A549 (cell line): ENCODE measurements around the gene CHSY3. TPM values are rescaled to one million over a fixed set of nuclear protein-coding genes. Genes with fewer than 3 reads are reported as not detected.

ENCODE experiments used
- ATAC-seq, 2 experiments: fragments of 200-7000 bp in 1 of 2; fragments of >200 bp in 1 of 2; cut with Nextera tagmentation in 1 of 2; cut with Tn5 transposase in 1 of 2; 3 replicates each; pipeline versions ENCODE4 v1.8.0 to v1.9.1; 2018 to 2020; ENCODE audit warnings: mild to moderate bottlenecking in 1 of 2, moderate library complexity in 1 of 2
- CTCF ChIA-PET: fragments of 300-600 bp; sonication (Branson Sonifier 250); formaldehyde crosslinking; extraction: SDS; loops from one replicate; lab custom pipeline; 2021; ENCODE audit warnings: antibody characterized with exemption, inconsistent platforms; lab: Yijun Ruan, JAX
- POLR2A ChIA-PET: fragments of 350-600 bp; formaldehyde crosslinking; extraction: SDS; loops from one replicate; lab custom pipeline; 2021; ENCODE audit warnings: antibody characterized with exemption, inconsistent platforms; lab: Yijun Ruan, JAX
- DNase-seq, 2 experiments: peaks; one replicate each; pipeline versions ENCODE4 v3.0.0 to v3.0.0-alpha.2; 2011 to 2016; ENCODE audit warnings: low read depth in 1 of 2, low spot score in 1 of 2
- FAIRE-seq: peaks from 2 replicates; lab custom pipeline; 2011; peaks lifted over from hg19 to GRCh38; lab: Jason Lieb, UNC
- H3K27ac ChIP-seq, 2 experiments: fragments of >200 bp; sonication (Bioruptor Twin); formaldehyde crosslinking; 3 replicates each; pipeline ENCODE4 v1.5.1; 2016 to 2017
- H3K4me1 ChIP-seq: fragments of >200 bp; sonication (Bioruptor Twin); formaldehyde crosslinking; 3 replicates; pipeline ENCODE4 v1.6.1; 2016
- H3K4me2 ChIP-seq: fragments of >200 bp; sonication (Bioruptor Twin); formaldehyde crosslinking; 3 replicates; pipeline ENCODE4 v1.6.1; 2016
- H3K4me3 ChIP-seq: fragments of >200 bp; sonication (Bioruptor Twin); formaldehyde crosslinking; 3 replicates; pipeline ENCODE4 v1.5.1; 2016
- H3K9me3 ChIP-seq: fragments of >200 bp; sonication (Bioruptor Twin); formaldehyde crosslinking; 3 replicates; pipeline ENCODE4 v1.6.1; 2016
- ATOH8 ChIP-seq: fragments of 250-450 bp; sonication (Bioruptor Pico); IDR thresholded peaks from 2 replicates; pipeline ENCODE4 v1.5.0; 2020; ENCODE audit warnings: low read depth, mild to moderate bottlenecking, moderate library complexity
- BCL3 ChIP-seq: fragments of >200 bp; sonication (Bioruptor Twin); formaldehyde crosslinking; IDR thresholded peaks from 3 replicates; pipeline ENCODE4 v1.6.1; 2016
- CBX2 ChIP-seq: fragments of 200-600 bp; sonication (generic); IDR thresholded peaks from 2 replicates; pipeline ENCODE4 v1.6.1; 2016; ENCODE audit warnings: low read depth, mild to moderate bottlenecking, borderline replicate concordance
- CHD2 ChIP-seq: fragments of 150-350 bp; IDR thresholded peaks from 2 replicates; pipeline ENCODE4 v1.6.1; 2014; ENCODE audit warnings: low read length; ENCODE audit not compliant: partially characterized antibody
- CHD4 ChIP-seq: fragments of 200-600 bp; sonication (generic); IDR thresholded peaks from 2 replicates; pipeline ENCODE4 v1.6.1; 2016; ENCODE audit warnings: antibody characterized with exemption, mild to moderate bottlenecking, borderline replicate concordance
- E2F6 ChIP-seq: IDR thresholded peaks from 2 replicates; pipeline ENCODE4 v1.6.1; 2012; ENCODE audit warnings: low read depth, borderline replicate concordance
- EHMT2 ChIP-seq: fragments of 200-600 bp; sonication (generic); IDR thresholded peaks from 2 replicates; pipeline ENCODE4 v1.6.1; 2016; ENCODE audit warnings: antibody characterized with exemption, low read depth, mild to moderate bottlenecking, moderate library complexity
- HES2 ChIP-seq: fragments of >200 bp; sonication (Bioruptor Twin); formaldehyde crosslinking; IDR thresholded peaks from 2 replicates; pipeline ENCODE4 v1.6.1; 2016
- HEYL ChIP-seq: fragments of 250-450 bp; sonication (Bioruptor Pico); IDR thresholded peaks from 2 replicates; pipeline ENCODE4 v1.8.0; 2021; ENCODE audit warnings: mild to moderate bottlenecking, moderate library complexity
- HMGXB4 ChIP-seq: fragments of 250-450 bp; sonication (Bioruptor Pico); IDR thresholded peaks from 2 replicates; pipeline ENCODE4 v1.5.0; 2021; ENCODE audit warnings: mild to moderate bottlenecking, moderate library complexity, borderline replicate concordance
- HOXB5 ChIP-seq: fragments of 250-450 bp; sonication (Bioruptor Pico); IDR thresholded peaks from 2 replicates; pipeline ENCODE4 v1.5.0; 2020; ENCODE audit warnings: mild to moderate bottlenecking, moderate library complexity
- JUN ChIP-seq, 2 experiments: fragments of >200 bp; sonication (Bioruptor Twin); formaldehyde crosslinking; IDR thresholded peaks; 2 replicates in 1 of 2; 3 replicates in 1 of 2; pipeline ENCODE4 v1.6.1; 2016 to 2017
- KDM1A ChIP-seq: fragments of 200-600 bp; sonication (generic); IDR thresholded peaks from 2 replicates; pipeline ENCODE4 v1.6.1; 2016; ENCODE audit warnings: low read depth, mild to moderate bottlenecking
- MAFK ChIP-seq: fragments of 450-650 bp; IDR thresholded peaks from 2 replicates; pipeline ENCODE4 v1.6.1; 2014; ENCODE audit not compliant: partially characterized antibody
- NR3C1 ChIP-seq: fragments of >200 bp; sonication (Bioruptor Twin); formaldehyde crosslinking; IDR thresholded peaks from 3 replicates; pipeline ENCODE4 v1.6.1; 2017
- PBX3 ChIP-seq: IDR thresholded peaks from 2 replicates; pipeline ENCODE4 v1.6.1; 2012
- PHF8 ChIP-seq: fragments of 200-600 bp; sonication (generic); IDR thresholded peaks from 2 replicates; pipeline ENCODE4 v1.6.1; 2016; ENCODE audit warnings: low read depth, mild to moderate bottlenecking, antibody characterized with exemption, moderate library complexity, borderline replicate concordance
- POLR2A ChIP-seq: IDR thresholded peaks from 2 replicates; pipeline ENCODE4 v1.6.1; 2012; ENCODE audit warnings: mild to moderate bottlenecking, low read length
- SREBF2 ChIP-seq: fragments of 450-650 bp; IDR thresholded peaks from 2 replicates; pipeline ENCODE4 v1.6.1; 2014; ENCODE audit warnings: mild to moderate bottlenecking, moderate library complexity
- ZC3H11A ChIP-seq: fragments of 450-650 bp; IDR thresholded peaks from 2 replicates; pipeline ENCODE4 v1.6.1; 2014; ENCODE audit warnings: antibody characterized with exemption, mild to moderate bottlenecking
- ZFP36 ChIP-seq: fragments of 450-650 bp; IDR thresholded peaks from 2 replicates; pipeline ENCODE4 v1.6.1; 2014; ENCODE audit warnings: borderline replicate concordance; ENCODE audit not compliant: partially characterized antibody
- ZSCAN20 ChIP-seq: fragments of 250-450 bp; sonication (Bioruptor Pico); IDR thresholded peaks from 2 replicates; pipeline ENCODE4 v1.8.0; 2022; ENCODE audit warnings: mild to moderate bottlenecking, moderate library complexity
- WGBS: methylation state at CpG from one replicate; pipeline ENCODE4 v1.1.6; 2017; ENCODE audit errors: missing lambda C conversion rate; 5-methylcytosine and 5-hydroxymethylcytosine counted together
- polyA plus RNA-seq, 4 experiments: library from polyadenylated mRNA; depleted of rRNA in 3 of 4; stranded (reverse); fragments of >200 nt; fragmentation: RNase III in 1 of 4; extraction: RNeasy Plus Mini Kit Qiagen cat#74134 plus additional on column Dnase treatment in 1 of 4; gene quantifications; 2 replicates in 3 of 4; 3 replicates in 1 of 4; pipeline ENCODE4 v1.2.3, GENCODE V29; 2011 to 2017

Gene CHSY3
- polyA plus RNA-seq, 2 of the 4 experiments (the other 2 are of a cell fraction): 0.06 to 0.12 TPM

- ATAC-seq: no peak
These were observed 130.4 kb downstream of the CHSY3 start for GRCh38 chr5:130034566-130035210.

GRCh38 chr5:130035388-130035787 lies 131.1 kb downstream of the CHSY3 start:
- no peak for ATAC-seq
- H3K4me3 ChIP-seq: no peak overlapping the region
- CTCF ChIA-PET: no interaction called here
- TF ChIP-seq PHF8 (no peak), NR3C1 (no peak), BCL3 (no peak), HMGXB4 (CRISPR knock-in tag) (no peak), POLR2A (no peak), MAFK (no peak), ZC3H11A (no peak), EHMT2 (no peak), JUN (IDR thresholded peaks at IDR 0.05) (no peak), CHD4 (no peak), CBX2 (no peak), HEYL (CRISPR knock-in tag) (no peak), ATOH8 (CRISPR knock-in tag) (no peak), PBX3 (no peak), HES2 (no peak), ZSCAN20 (no peak), HOXB5 (CRISPR knock-in tag) (no peak), KDM1A (no peak)
- TF ChIP-seq, all 56 proteins: peak for 0
- POLR2A ChIA-PET: no interaction called here
- no peaks in the 10 kb centered on the region for H3K4me1 ChIP-seq
- no peak overlapping the region for H3K27ac ChIP-seq
- no peak for FAIRE-seq
- H3K9me3 ChIP-seq: no peaks in the 10 kb centered on the region
- 3% methylated on average over 1 of the region's 1 CpG for WGBS
- no peak for DNase-seq
- no peak overlapping the region for H3K4me2 ChIP-seq

More at GRCh38 chr5:130034566-130035210, 130.4 kb downstream of the CHSY3 start:
- H3K4me3 ChIP-seq: no peak overlapping the region
- TF ChIP-seq ZFP36 (no peak), EHMT2 (no peak), CHD2 (no peak), KDM1A (no peak), SREBF2 (no peak), E2F6 (no peak), ZC3H11A (no peak)
- ChIA-PET CTCF (no interaction called here), POLR2A (no interaction called here)
- no peak overlapping the region for H3K4me2 ChIP-seq
- no peak for FAIRE-seq
- DNase-seq: no peak
- no peaks in the 10 kb centered on the region for H3K9me3 ChIP-seq
- H3K4me1 ChIP-seq: no peaks in the 10 kb centered on the region
- no peak overlapping the region for H3K27ac ChIP-seq
